Keratinocyte (primary cell): Measurements from ENCODE around the gene TBC1D30.

Experiments used
- CTCF ChIP-seq, 3 experiments: IDR thresholded peaks in 1 of 3; conservative IDR thresholded peaks in 1 of 3; optimal IDR thresholded peaks in 1 of 3; 2 replicates in 2 of 3; 3 replicates in 1 of 3; pipeline versions ENCODE3 to v1.5.1; 2011; ENCODE audit warnings: low read length in 3 of 3, mild to moderate bottlenecking in 3 of 3, moderate library complexity in 2 of 3, control low read depth in 1 of 3, inconsistent platforms in 1 of 3; ENCODE audit not compliant: insufficient read depth in 2 of 3; ENCODE audit errors: extremely low read depth in 1 of 3
- EZH2 ChIP-seq: IDR thresholded peaks from one replicate; pipeline ENCODE4 v1.6.1; 2012; ENCODE audit warnings: inconsistent platforms, mild to moderate bottlenecking, low read length, moderate library complexity

- TF ChIP-seq CTCF (optimal IDR thresholded peaks at IDR 0.05 in 1 of 3, IDR thresholded peaks at IDR 0.05 in 1 of 3, conservative IDR thresholded peaks at IDR 0.05 in 1 of 3; ENCODE audit: extremely low read depth in 1 of 3, insufficient read depth in 2 of 3, low read length in 3 of 3): no peak
- no peak for TF ChIP-seq EZH2
Observed at GRCh38 chr12:64820593-64820992, 3.9 kb upstream of the TBC1D30 start.
